SK-N-SH treated with all-trans-retinoic acid at 6 μM for 48 hours (cell line): ENCODE results near the gene APOL4.

Source experiments
- ATAC-seq: fragments of 200-7000 bp; cut with Tn5 transposase; 3 replicates; pipeline ENCODE4 v1.9.1; 2020; ENCODE audit warnings: mild to moderate bottlenecking, moderate library complexity
- ARNTL ChIP-seq: fragments of 450-650 bp; formaldehyde crosslinking; IDR thresholded peaks from 2 replicates; pipeline ENCODE4 v1.5.0; 2020; ENCODE audit warnings: low read depth, mild to moderate bottlenecking, moderate library complexity, borderline replicate concordance
- BACH2 ChIP-seq: fragments of 250-450 bp; sonication (Bioruptor Pico); IDR thresholded peaks from 2 replicates; pipeline ENCODE4 v1.9.0; 2021; ENCODE audit warnings: mild to moderate bottlenecking, borderline replicate concordance
- CSDC2 ChIP-seq: fragments of 250-450 bp; sonication (Bioruptor Pico); IDR thresholded peaks from 2 replicates; pipeline ENCODE4 v1.5.0; 2020; ENCODE audit warnings: mild to moderate bottlenecking, moderate library complexity
- ESRRG ChIP-seq: fragments of 250-450 bp; sonication (Bioruptor Pico); IDR thresholded peaks from 2 replicates; pipeline ENCODE4 v1.6.1; 2021; ENCODE audit warnings: mild to moderate bottlenecking
- ISL1 ChIP-seq: fragments of 250-450 bp; sonication (Bioruptor Pico); IDR thresholded peaks from 2 replicates; pipeline ENCODE4 v2.1.2; 2022; ENCODE audit warnings: mild to moderate bottlenecking, moderate library complexity
- OSR1 ChIP-seq: fragments of 250-450 bp; sonication (Bioruptor Pico); IDR thresholded peaks from 2 replicates; pipeline ENCODE4 v1.8.0; 2022; ENCODE audit warnings: moderate library complexity, mild to moderate bottlenecking, inconsistent platforms
- PPARA ChIP-seq: fragments of 250-450 bp; sonication (Bioruptor Pico); IDR thresholded peaks from 2 replicates; pipeline ENCODE4 v1.5.0; 2020; ENCODE audit warnings: mild to moderate bottlenecking, borderline replicate concordance
- RARB ChIP-seq: fragments of 250-450 bp; sonication (Bioruptor Pico); IDR thresholded peaks from 2 replicates; pipeline ENCODE4 v1.8.0; 2021; ENCODE audit warnings: mild to moderate bottlenecking, moderate library complexity
- SNAI2 ChIP-seq: fragments of 250-450 bp; sonication (Bioruptor Pico); IDR thresholded peaks from 2 replicates; pipeline ENCODE4 v1.5.0; 2020; ENCODE audit warnings: mild to moderate bottlenecking, moderate library complexity
- TCF4 ChIP-seq: fragments of 250-450 bp; sonication (Bioruptor Pico); IDR thresholded peaks from 2 replicates; pipeline ENCODE4 v1.8.0; 2021; ENCODE audit warnings: mild to moderate bottlenecking, moderate library complexity, borderline replicate concordance
- TOX ChIP-seq: fragments of 250-450 bp; sonication (Bioruptor Pico); IDR thresholded peaks from 2 replicates; pipeline ENCODE4 v1.8.0; 2021; ENCODE audit warnings: mild to moderate bottlenecking, moderate library complexity, borderline replicate concordance
- ZC3H10 ChIP-seq: fragments of 250-450 bp; sonication (Bioruptor Pico); IDR thresholded peaks from 2 replicates; pipeline ENCODE4 v1.5.1; 2021; ENCODE audit warnings: mild to moderate bottlenecking, moderate library complexity
- ZFP3 ChIP-seq: fragments of 250-450 bp; sonication (Bioruptor Pico); IDR thresholded peaks from 2 replicates; pipeline ENCODE4 v1.5.0; 2020; ENCODE audit warnings: mild to moderate bottlenecking, moderate library complexity
- ZFP30 ChIP-seq: fragments of 450-650 bp; formaldehyde crosslinking; IDR thresholded peaks from 2 replicates; pipeline ENCODE4 v1.5.0; 2022; ENCODE audit warnings: mild to moderate bottlenecking, moderate library complexity
- ZNF8 ChIP-seq: fragments of 450-650 bp; formaldehyde crosslinking; IDR thresholded peaks from 2 replicates; pipeline ENCODE4 v1.5.0; 2020; ENCODE audit warnings: mild to moderate bottlenecking, moderate library complexity
- TF ChIP-seq, protein P1 (sequence below): fragments of 250-450 bp; sonication (Bioruptor Pico); IDR thresholded peaks from 2 replicates; pipeline ENCODE4 v1.5.0; 2020; ENCODE audit warnings: mild to moderate bottlenecking, moderate library complexity
- TF ChIP-seq, protein P2 (sequence below): fragments of 250-450 bp; sonication (Bioruptor Pico); IDR thresholded peaks from 2 replicates; pipeline ENCODE4 v1.8.0; 2021; ENCODE audit warnings: low read depth, mild to moderate bottlenecking, moderate library complexity, borderline replicate concordance
- TF ChIP-seq, protein P3 (sequence below): fragments of 250-450 bp; sonication (Bioruptor Pico); IDR thresholded peaks from 2 replicates; pipeline ENCODE4 v1.5.1; 2021; ENCODE audit warnings: mild to moderate bottlenecking, moderate library complexity
- TF ChIP-seq, protein P4 (sequence below): fragments of 250-450 bp; sonication (Bioruptor Pico); IDR thresholded peaks from 2 replicates; pipeline ENCODE4 v1.5.1; 2020; ENCODE audit warnings: low read depth, mild to moderate bottlenecking, moderate library complexity

Gene APOL4

DNA sequence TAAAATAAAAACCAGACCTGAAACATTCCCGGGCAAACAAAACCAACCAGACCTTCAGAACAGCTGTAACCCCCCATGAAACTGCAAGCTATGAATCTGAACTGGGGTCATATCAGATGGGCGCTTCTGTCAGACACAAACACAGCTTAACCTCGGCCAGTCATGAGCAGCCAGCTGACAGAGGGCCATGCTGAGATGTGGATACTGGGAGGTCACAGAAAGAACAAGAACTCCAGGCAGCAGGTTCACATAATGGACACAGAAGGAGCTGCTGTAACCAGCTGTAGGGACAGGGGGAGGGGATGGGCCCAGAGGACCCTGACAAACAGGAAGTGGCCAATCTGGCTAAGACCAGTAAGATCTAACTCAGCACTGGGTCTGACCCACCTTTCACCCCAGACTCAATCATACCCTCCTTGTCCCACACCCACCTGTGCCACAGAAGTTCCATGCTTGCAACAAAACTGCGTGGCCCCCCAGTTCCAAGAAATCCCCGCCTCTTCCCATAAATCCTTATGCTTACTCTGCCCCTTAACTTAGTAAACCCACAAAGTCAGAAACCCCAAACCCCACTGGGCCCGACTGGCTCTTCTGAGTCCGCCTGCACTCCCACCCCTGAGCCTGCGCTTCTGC, 4.0 kb downstream of the APOL4 start:
- ATAC-seq: no peak
- no peak for TF ChIP-seq CSDC2 (CRISPR knock-in tag)

DNA sequence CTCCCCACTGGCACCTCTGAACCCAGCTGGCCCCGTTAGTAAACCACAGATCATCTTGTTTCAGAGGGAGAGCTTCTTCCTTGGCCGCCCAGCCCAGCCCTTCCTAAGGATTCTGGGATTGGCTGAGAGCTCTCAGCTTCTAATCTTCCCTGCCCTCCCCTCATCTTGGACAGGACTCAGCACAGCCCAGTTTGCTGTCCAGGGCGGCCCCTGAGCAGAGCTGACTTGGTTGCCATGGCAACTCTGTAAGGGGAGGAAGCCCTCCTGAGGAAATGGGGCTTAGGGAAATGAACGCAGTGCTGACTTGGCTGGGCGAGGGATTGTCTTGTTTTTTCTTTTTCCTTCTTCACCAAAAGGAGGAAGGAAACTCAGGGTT, 4.6 kb downstream of the APOL4 start:
- ATAC-seq: peak; percentile 62
- no peak for TF ChIP-seq ZFP3 (CRISPR knock-in tag)
- no peak for TF ChIP-seq RARB (CRISPR knock-in tag)
- TF ChIP-seq, protein P1, sequence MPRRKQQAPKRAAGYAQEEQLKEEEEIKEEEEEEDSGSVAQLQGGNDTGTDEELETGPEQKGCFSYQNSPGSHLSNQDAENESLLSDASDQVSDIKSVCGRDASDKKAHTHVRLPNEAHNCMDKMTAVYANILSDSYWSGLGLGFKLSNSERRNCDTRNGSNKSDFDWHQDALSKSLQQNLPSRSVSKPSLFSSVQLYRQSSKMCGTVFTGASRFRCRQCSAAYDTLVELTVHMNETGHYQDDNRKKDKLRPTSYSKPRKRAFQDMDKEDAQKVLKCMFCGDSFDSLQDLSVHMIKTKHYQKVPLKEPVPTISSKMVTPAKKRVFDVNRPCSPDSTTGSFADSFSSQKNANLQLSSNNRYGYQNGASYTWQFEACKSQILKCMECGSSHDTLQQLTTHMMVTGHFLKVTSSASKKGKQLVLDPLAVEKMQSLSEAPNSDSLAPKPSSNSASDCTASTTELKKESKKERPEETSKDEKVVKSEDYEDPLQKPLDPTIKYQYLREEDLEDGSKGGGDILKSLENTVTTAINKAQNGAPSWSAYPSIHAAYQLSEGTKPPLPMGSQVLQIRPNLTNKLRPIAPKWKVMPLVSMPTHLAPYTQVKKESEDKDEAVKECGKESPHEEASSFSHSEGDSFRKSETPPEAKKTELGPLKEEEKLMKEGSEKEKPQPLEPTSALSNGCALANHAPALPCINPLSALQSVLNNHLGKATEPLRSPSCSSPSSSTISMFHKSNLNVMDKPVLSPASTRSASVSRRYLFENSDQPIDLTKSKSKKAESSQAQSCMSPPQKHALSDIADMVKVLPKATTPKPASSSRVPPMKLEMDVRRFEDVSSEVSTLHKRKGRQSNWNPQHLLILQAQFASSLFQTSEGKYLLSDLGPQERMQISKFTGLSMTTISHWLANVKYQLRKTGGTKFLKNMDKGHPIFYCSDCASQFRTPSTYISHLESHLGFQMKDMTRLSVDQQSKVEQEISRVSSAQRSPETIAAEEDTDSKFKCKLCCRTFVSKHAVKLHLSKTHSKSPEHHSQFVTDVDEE (CRISPR knock-in tag): no peak
- TF ChIP-seq ZFP30: no peak
- TF ChIP-seq TOX: no peak
- TF ChIP-seq ISL1: no peak
- no peak for TF ChIP-seq BACH2 (CRISPR knock-in tag)
- TF ChIP-seq TCF4: no peak
- no peak for TF ChIP-seq SNAI2
- no peak for TF ChIP-seq PPARA (CRISPR knock-in tag)
- TF ChIP-seq ARNTL: no peak
- TF ChIP-seq ZNF8 (CRISPR knock-in tag): no peak
- TF ChIP-seq ESRRG (CRISPR knock-in tag): no peak
- TF ChIP-seq, all 23 proteins: peak for 0

DNA sequence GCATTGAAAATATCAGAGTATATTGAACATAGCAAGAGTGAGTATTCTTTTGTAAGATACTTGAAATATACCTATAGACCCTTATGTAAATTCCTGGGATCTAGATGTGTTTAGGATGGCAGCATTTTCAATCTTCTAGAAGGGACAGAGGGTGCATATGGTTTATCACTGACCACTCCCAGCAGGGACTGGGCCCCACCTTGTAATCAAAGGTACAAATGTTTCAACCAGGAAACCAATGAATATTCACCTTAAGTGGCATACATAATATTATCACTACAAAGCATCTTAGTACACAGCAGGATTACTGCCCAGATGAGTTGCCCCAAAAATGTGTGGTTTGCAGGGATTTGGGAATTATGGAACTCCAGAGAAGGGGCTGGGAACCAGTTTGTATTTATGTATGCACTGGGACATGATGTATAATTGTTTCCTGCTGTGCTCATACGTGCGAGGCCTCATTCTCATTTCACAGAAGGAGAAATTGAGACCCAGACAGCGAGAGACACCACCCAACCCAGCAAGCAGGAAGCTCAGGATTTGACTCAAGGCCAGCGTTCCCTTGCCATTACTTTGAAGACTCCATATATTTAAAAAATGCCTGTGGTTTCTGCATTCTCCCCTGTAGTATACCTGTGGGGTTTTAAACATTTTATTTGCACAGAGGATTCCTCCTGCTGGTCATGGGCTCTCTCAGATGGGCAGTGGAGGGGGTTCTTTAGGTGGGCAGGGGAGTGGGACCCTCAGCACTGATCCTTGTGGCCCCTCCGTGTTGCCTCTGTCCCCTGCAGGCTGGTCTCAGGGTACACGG, 5.2 kb downstream of the APOL4 start:
- TF ChIP-seq ARNTL: no peak
- ATAC-seq: no peak

DNA sequence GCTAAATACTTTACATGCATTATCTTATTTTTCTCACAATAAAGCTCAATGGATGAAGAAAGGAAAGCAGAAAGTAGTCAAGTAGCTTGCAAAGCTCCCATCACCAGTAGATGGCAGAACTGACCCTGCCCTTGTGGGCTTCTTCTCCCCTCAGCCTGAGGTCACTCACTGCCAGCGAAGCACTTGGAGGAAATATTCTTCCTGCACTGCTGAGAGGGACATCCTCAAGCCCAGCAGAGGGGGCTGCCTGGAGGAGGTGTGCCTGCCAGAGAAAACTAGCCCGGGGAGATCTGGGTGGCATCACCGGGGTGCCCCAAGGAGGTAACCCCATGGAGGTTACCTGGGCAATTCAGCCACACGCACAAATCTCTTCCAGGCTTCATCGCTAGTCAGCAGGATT, 6.6 kb downstream of the APOL4 start:
- peak; percentile 95 for ATAC-seq
- TF ChIP-seq ZFP3 (CRISPR knock-in tag) (no peak), TOX (no peak), ZFP30 (no peak), BACH2 (CRISPR knock-in tag) (no peak), ESRRG (CRISPR knock-in tag) (no peak), SNAI2 (no peak), CSDC2 (CRISPR knock-in tag) (no peak)
- TF ChIP-seq, protein P2, sequence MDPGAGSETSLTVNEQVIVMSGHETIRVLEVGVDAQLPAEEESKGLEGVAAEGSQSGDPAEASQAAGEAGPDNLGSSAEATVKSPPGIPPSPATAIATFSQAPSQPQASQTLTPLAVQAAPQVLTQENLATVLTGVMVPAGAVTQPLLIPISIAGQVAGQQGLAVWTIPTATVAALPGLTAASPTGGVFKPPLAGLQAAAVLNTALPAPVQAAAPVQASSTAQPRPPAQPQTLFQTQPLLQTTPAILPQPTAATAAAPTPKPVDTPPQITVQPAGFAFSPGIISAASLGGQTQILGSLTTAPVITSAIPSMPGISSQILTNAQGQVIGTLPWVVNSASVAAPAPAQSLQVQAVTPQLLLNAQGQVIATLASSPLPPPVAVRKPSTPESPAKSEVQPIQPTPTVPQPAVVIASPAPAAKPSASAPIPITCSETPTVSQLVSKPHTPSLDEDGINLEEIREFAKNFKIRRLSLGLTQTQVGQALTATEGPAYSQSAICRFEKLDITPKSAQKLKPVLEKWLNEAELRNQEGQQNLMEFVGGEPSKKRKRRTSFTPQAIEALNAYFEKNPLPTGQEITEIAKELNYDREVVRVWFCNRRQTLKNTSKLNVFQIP: no peak
- TF ChIP-seq, protein P3, sequence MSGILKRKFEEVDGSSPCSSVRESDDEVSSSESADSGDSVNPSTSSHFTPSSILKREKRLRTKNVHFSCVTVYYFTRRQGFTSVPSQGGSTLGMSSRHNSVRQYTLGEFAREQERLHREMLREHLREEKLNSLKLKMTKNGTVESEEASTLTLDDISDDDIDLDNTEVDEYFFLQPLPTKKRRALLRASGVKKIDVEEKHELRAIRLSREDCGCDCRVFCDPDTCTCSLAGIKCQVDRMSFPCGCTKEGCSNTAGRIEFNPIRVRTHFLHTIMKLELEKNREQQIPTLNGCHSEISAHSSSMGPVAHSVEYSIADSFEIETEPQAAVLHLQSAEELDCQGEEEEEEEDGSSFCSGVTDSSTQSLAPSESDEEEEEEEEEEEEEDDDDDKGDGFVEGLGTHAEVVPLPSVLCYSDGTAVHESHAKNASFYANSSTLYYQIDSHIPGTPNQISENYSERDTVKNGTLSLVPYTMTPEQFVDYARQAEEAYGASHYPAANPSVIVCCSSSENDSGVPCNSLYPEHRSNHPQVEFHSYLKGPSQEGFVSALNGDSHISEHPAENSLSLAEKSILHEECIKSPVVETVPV: no peak

DNA sequence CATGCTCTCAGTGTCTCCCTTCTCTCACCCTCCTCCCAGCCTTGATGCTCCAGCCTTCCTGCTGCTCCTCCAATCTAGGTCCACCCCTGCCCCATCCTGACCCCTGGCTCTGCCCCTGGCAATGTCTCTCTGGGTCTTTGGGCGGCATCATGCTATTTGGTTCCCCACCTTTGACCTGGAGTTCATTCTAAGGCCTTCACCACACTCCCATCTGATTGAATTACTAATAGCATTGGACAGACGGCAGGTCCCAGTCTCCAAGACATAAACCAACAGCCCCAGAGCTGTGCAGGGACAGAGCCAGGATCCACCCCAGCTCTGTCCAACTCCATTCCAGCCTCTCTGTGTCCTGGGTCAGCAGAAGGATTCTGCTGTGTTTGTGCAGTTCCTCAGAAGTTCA, 7.2 kb downstream of the APOL4 start:
- ATAC-seq: no peak
- TF ChIP-seq, protein P4, sequence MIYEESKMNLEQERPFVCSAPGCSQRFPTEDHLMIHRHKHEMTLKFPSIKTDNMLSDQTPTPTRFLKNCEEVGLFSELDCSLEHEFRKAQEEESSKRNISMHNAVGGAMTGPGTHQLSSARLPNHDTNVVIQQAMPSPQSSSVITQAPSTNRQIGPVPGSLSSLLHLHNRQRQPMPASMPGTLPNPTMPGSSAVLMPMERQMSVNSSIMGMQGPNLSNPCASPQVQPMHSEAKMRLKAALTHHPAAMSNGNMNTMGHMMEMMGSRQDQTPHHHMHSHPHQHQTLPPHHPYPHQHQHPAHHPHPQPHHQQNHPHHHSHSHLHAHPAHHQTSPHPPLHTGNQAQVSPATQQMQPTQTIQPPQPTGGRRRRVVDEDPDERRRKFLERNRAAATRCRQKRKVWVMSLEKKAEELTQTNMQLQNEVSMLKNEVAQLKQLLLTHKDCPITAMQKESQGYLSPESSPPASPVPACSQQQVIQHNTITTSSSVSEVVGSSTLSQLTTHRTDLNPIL (CRISPR knock-in tag): no peak
- TF ChIP-seq, protein P2: no peak
- no peak for TF ChIP-seq RARB (CRISPR knock-in tag)
- no peak for TF ChIP-seq OSR1 (CRISPR knock-in tag)
- no peak for TF ChIP-seq SNAI2
- TF ChIP-seq ZFP3 (CRISPR knock-in tag): no peak
- no peak for TF ChIP-seq ZC3H10 (CRISPR knock-in tag)
- TF ChIP-seq ISL1: no peak
- no peak for TF ChIP-seq ARNTL
- no peak for TF ChIP-seq PPARA (CRISPR knock-in tag)
- TF ChIP-seq, all 23 proteins: peak for 0
